DOHH2 (cell line): ENCODE measurements around the gene KIF25.

Source experiments
- EZH2phosphoT487 ChIP-seq: fragments of 200-600 bp; sonication (generic); IDR thresholded peaks from 2 replicates; pipeline ENCODE4 v1.6.1; 2017; ENCODE audit warnings: borderline replicate concordance, mild to moderate bottlenecking, antibody characterized with exemption, low read length, moderate library complexity, mixed read lengths
- TF ChIP-seq, protein P1 (sequence below): fragments of 200-600 bp; sonication (generic); IDR thresholded peaks from one replicate; pipeline ENCODE4 v1.5.1; 2014; ENCODE audit warnings: antibody characterized with exemption, mild to moderate bottlenecking, low read depth, low read length; ENCODE audit not compliant: poor library complexity, severe bottlenecking

DNA sequence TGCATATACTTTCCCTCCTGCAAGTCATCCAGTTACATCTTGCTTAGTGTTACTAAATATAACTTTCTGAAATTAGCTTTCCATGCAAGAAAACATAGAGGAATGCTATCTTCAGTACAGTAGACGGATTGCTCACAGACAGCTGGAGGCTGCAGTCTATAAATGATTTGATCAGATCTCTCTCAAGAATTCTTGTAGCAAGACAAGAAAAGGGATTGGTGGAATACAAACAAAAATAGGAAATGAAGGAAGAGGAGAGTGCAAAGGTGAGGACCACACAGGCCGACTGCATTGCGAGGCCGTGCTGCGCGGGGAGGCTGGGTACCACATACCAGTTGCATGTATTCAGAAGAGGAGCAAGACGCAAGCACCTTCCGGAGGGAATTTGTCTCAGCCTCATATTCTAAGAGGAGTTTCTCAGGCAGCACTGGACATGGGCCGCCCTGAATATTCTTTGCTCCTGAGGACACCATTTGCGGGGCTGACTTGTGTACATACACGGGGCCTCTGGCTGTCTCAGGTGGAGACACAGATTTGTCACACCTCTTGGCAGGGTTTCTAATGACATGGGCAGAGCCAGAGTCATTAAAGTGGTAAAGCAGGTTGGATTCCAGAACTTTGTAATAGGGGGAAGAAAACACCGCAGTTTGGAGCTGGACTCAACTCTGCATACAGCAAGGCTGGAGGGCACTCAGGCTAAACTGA is 22.7 kb upstream of the KIF25 start:
- TF ChIP-seq, protein P1, sequence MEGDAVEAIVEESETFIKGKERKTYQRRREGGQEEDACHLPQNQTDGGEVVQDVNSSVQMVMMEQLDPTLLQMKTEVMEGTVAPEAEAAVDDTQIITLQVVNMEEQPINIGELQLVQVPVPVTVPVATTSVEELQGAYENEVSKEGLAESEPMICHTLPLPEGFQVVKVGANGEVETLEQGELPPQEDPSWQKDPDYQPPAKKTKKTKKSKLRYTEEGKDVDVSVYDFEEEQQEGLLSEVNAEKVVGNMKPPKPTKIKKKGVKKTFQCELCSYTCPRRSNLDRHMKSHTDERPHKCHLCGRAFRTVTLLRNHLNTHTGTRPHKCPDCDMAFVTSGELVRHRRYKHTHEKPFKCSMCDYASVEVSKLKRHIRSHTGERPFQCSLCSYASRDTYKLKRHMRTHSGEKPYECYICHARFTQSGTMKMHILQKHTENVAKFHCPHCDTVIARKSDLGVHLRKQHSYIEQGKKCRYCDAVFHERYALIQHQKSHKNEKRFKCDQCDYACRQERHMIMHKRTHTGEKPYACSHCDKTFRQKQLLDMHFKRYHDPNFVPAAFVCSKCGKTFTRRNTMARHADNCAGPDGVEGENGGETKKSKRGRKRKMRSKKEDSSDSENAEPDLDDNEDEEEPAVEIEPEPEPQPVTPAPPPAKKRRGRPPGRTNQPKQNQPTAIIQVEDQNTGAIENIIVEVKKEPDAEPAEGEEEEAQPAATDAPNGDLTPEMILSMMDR: no peak
- TF ChIP-seq EZH2phosphoT487: no peak
